SKM-1 treated with dmso at 0.1 percent for 144 hours (cell line): ENCODE results near the gene SYNM.
A peak's percentile ranks its signal among the peaks of the same experiment; 100 is the strongest.

ENCODE experiments used
- DNase-seq: peaks from one replicate; lab custom pipeline; 2025; ENCODE audit not compliant: unreplicated experiment; lab: John Stamatoyannopoulos, UW

The SYNM gene

GRCh38 chr15:99165020-99165790, 60.3 kb downstream of the SYNM start:
- DNase-seq = no peak

GRCh38 chr15:99165956-99166689, 61.2 kb downstream of the SYNM start:
- DNase-seq = no peak

GRCh38 chr15:99167201-99167600, 62.3 kb downstream of the SYNM start:
- no peak for DNase-seq

GRCh38 chr15:99167640-99168039, 62.8 kb downstream of the SYNM start:
- DNase-seq = no peak

GRCh38 chr15:99168601-99169580, 64.0 kb downstream of the SYNM start:
- DNase-seq = peak; percentile 25

GRCh38 chr15:99169769-99170311, 65.0 kb downstream of the SYNM start:
- DNase-seq = no peak

- no peak for DNase-seq
Observed at GRCh38 chr15:99170476-99171065, 65.7 kb downstream of the SYNM start.

- no peak for DNase-seq
Observed at GRCh38 chr15:99172171-99172570, 67.3 kb downstream of the SYNM start.

- no peak for DNase-seq
Observed at GRCh38 chr15:99172989-99173388, 68.1 kb downstream of the SYNM start.

- no peak for DNase-seq
Observed at GRCh38 chr15:99174567-99175395, 69.9 kb downstream of the SYNM start.

- DNase-seq = no peak
Observed at GRCh38 chr15:99176757-99177156, 71.9 kb downstream of the SYNM start.

- no peak for DNase-seq
Observed at GRCh38 chr15:99177679-99178078, 72.8 kb downstream of the SYNM start.

- DNase-seq = no peak
Observed at GRCh38 chr15:99180086-99180963, 75.4 kb downstream of the SYNM start.

- DNase-seq = no peak
Observed at GRCh38 chr15:99180964-99181306, 76.1 kb downstream of the SYNM start.

- peak; percentile 5 for DNase-seq
Observed at GRCh38 chr15:99181545-99181971, 76.7 kb downstream of the SYNM start.

GRCh38 chr15:99182791-99183190, 77.9 kb downstream of the SYNM start:
- DNase-seq = no peak
